ENCODE results near the gene EMP3. TPM values are rescaled to one million over a fixed set of nuclear protein-coding genes. Genes with fewer than 3 reads are reported as not detected.

The EMP3 gene
- total and polyA plus RNA-seq, 2 of the 13 experiments (the other 11 are each of a cell fraction or from before 2014, with no cell fraction given): 2.2 to 7.8 TPM

DNA sequence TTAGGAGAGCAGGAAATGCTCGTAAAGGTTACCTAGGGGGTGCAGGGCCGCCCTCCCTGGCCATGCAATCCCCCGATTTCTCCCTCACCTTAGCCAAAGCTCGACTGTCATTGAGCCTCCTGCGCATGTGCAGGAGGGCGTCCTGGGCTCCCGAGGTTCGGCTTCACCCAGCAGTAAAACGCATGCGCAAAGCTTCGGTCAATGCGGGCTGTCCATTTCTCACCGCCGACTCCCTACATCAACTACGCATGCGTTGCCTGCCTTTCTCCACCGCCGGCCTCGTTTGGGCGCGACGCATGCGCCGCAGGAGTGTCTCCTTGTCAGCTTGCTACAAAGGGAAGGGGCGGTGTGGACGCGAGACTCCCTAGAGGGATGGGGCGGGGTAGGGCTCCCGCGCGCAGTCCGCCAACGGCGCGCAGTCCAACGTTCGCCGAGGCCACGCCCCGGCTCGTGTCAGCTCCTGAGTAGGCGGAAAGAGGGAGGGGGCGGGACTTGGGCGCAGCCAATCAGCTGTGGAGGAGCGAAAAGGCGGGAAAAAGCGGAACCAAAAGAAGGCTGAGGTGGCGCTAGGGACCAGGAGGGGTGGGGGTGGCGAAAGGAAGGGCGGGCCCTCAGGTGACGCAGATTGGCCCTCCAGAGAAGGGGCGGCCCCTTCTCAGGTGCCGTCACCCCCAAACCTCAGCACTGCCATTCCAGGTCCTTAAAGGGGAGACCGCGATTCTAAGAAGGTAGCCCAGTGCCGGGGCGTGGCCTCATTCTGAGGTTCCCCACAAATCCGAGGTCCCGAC, 38.7 kb downstream of the EMP3 start, which contains the start of the genes SYNGR4 and TMEM143 (continued):
- TF ChIP-seq ZFP37 (CRISPR knock-in tag; IDR thresholded peaks at IDR 0.05; ENCODE audit: borderline replicate concordance) (no peak), FLYWCH1 (CRISPR knock-in tag; IDR thresholded peaks at IDR 0.05) (no peak), ZNF33A (CRISPR knock-in tag; IDR thresholded peaks at IDR 0.05; ENCODE audit: borderline replicate concordance) (no peak), KMT2B (CRISPR knock-in tag; IDR thresholded peaks at IDR 0.05) (no peak), ZMAT5 (CRISPR knock-in tag; IDR thresholded peaks at IDR 0.05; ENCODE audit: borderline replicate concordance, low read depth) (no peak), MAF1 (CRISPR knock-in tag; IDR thresholded peaks at IDR 0.05; ENCODE audit: borderline replicate concordance) (no peak), PHF20 (CRISPR knock-in tag; IDR thresholded peaks at IDR 0.05) (no peak), ZBTB46 (CRISPR knock-in tag; IDR thresholded peaks at IDR 0.05; ENCODE audit: borderline replicate concordance) (no peak), ZKSCAN8 (CRISPR knock-in tag; IDR thresholded peaks at IDR 0.05; ENCODE audit: borderline replicate concordance) (no peak), IRF1 (CRISPR knock-in tag; IDR thresholded peaks at IDR 0.05; ENCODE audit: low read depth) (no peak), ZNF530 (CRISPR knock-in tag; IDR thresholded peaks at IDR 0.05; ENCODE audit: low read depth) (no peak), HNRNPK (IDR thresholded peaks at IDR 0.05; ENCODE audit: low read depth, low read length, poor library complexity, severe bottlenecking) (no peak), SATB2 (CRISPR knock-in tag; IDR thresholded peaks at IDR 0.05) (no peak), KDM4B (CRISPR knock-in tag; IDR thresholded peaks at IDR 0.05) (no peak), NONO (IDR thresholded peaks at IDR 0.05) (no peak), NONO (CRISPR knock-in tag; conservative IDR thresholded peaks at IDR 0.05) (no peak; the same call in 1 of the 2 replicates), FIP1L1 (IDR thresholded peaks at IDR 0.05; ENCODE audit: borderline replicate concordance, insufficient read depth, low read depth, low read length) (0 out of 2 replicates have a peak, but pooled peaks have one; percentile 13)
- TF ChIP-seq, protein P1, sequence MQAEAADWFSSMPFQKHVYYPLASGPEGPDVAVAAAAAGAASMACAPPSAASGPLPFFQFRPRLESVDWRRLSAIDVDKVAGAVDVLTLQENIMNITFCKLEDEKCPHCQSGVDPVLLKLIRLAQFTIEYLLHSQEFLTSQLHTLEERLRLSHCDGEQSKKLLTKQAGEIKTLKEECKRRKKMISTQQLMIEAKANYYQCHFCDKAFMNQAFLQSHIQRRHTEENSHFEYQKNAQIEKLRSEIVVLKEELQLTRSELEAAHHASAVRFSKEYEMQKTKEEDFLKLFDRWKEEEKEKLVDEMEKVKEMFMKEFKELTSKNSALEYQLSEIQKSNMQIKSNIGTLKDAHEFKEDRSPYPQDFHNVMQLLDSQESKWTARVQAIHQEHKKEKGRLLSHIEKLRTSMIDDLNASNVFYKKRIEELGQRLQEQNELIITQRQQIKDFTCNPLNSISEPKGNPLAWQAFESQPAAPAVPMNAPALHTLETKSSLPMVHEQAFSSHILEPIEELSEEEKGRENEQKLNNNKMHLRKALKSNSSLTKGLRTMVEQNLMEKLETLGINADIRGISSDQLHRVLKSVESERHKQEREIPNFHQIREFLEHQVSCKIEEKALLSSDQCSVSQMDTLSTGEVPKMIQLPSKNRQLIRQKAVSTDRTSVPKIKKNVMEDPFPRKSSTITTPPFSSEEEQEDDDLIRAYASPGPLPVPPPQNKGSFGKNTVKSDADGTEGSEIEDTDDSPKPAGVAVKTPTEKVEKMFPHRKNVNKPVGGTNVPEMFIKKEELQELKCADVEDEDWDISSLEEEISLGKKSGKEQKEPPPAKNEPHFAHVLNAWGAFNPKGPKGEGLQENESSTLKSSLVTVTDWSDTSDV (CRISPR knock-in tag; IDR thresholded peaks at IDR 0.05): 0 out of 2 replicates have a peak, but pooled peaks have one; percentile 49
- TF ChIP-seq, protein P2, sequence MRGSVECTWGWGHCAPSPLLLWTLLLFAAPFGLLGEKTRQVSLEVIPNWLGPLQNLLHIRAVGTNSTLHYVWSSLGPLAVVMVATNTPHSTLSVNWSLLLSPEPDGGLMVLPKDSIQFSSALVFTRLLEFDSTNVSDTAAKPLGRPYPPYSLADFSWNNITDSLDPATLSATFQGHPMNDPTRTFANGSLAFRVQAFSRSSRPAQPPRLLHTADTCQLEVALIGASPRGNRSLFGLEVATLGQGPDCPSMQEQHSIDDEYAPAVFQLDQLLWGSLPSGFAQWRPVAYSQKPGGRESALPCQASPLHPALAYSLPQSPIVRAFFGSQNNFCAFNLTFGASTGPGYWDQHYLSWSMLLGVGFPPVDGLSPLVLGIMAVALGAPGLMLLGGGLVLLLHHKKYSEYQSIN (CRISPR knock-in tag; IDR thresholded peaks at IDR 0.05; ENCODE audit: borderline replicate concordance): no peak
